ENCODE results near the gene TSPAN4. TPM values are rescaled to one million over a fixed set of nuclear protein-coding genes. Genes with fewer than 3 reads are reported as not detected.

The TSPAN4 gene
- total and polyA plus RNA-seq, 7 donors: 11.4 to 38.5 (median 17.7) TPM

GRCh38 chr11:849104-849824 lies 6.6 kb downstream of the TSPAN4 start:
- Histone ChIP-seq H3K27ac (no peak overlapping the region), H3K9me3 (no peaks in the 10 kb centered on the region), H3K36me3 (ENCODE audit: insufficient read depth in 1 of 2, low read depth in 1 of 2) (no peaks in the 10 kb centered on the region), H3K4me1 (peaks cover 20% of the 10 kb centered on the region), H3K27me3 (ENCODE audit: insufficient read depth in 3 of 3, low read length in 2 of 3) (peaks cover 0 to 11% (median 0%) of the 10 kb centered on the region in 3 donors), H3K4me3 (peak overlapping the region; percentile 48)
- no peak for TF ChIP-seq CTCF (IDR thresholded peaks at IDR 0.05)
- DNase-seq (no peak), ATAC-seq (no peak)
- intact Hi-C loops (cut with DNase I): loop anchor here (2.0 to 5.0 kb wide), 4 partner anchors 58 to 132 kb away; partner anchors contain the start of genes AP2A2 (in 1 of the 2) and CHID1 (in 1 of the 2)
- 13 to 19% (median 18%) methylated on average over 28 to 71 of the region's 71 CpGs for WGBS, 3 donors

DNA sequence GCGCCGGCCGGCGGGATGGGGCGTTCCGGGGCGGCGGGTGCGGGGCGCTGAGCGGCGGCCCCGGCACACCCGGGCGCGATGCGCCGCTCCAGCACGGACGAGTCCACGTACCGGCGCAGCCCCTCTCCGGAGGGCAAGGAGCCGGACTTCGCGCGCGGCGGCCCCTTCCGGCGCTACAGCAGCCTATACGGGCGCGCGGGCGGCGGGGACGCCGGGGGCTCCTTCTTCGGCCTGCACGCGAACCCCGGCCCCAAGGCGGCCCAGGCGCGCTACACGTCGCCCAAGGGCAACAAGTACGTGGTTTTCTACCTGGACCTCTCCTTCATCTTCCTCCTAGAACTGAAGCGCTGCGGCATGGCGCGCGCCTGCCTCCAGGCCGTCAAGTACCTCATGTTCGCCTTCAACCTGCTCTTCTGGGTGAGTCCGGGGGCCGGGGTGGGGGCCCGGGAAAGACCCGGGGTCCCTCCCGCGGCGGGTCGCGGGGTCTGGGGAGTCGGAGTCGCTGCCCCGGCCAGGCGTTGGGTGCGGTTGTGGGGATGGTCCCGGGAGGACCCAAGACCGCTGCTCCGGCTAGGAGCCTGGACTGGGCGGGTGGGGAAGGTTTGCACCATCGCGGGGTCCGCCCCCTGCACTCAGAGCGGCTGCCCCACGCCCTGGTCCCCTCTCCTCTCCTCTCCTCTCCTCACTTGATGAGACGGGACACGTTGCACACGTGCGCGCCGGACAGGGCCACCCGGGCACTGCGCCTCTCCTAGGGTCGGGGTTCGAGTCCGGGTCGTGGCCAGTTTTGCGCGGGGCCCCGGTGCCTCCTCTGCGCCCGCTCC lies 7.5 kb downstream of the TSPAN4 start:
- peaks cover 11% of the 10 kb centered on the region for H3K4me1 ChIP-seq
- no peak for ATAC-seq
- no peak for DNase-seq
- H3K27me3 ChIP-seq (ENCODE audit: insufficient read depth in 3 of 3, low read length in 2 of 3): peaks cover 0 to 11% (median 0%) of the 10 kb centered on the region in 3 donors
- TF ChIP-seq CTCF (IDR thresholded peaks at IDR 0.05): no peak
- H3K27ac ChIP-seq: no peak overlapping the region
- H3K9me3 ChIP-seq: no peaks in the 10 kb centered on the region
- 34 to 43% (median 36%) methylated on average over 51 to 97 of the region's 97 CpGs for WGBS, 3 donors
- peak overlapping the region; percentile 48 for H3K4me3 ChIP-seq
- H3K36me3 ChIP-seq (ENCODE audit: insufficient read depth in 1 of 2, low read depth in 1 of 2): no peaks in the 10 kb centered on the region
- intact Hi-C loops (cut with DNase I): loop anchor here (2.0 to 5.0 kb wide), 4 partner anchors 57 to 131 kb away; partner anchors contain the start of genes AP2A2 (in 1 of the 2) and CHID1 (in 1 of the 2)

- ATAC-seq: no peak
- Histone ChIP-seq H3K4me3 (no peak overlapping the region), H3K4me1 (peaks cover 10% of the 10 kb centered on the region), H3K27me3 (ENCODE audit: insufficient read depth in 3 of 3, low read length in 2 of 3) (peaks cover 0 to 11% (median 0%) of the 10 kb centered on the region in 3 donors), H3K36me3 (ENCODE audit: insufficient read depth in 1 of 2, low read depth in 1 of 2) (no peaks in the 10 kb centered on the region), H3K9me3 (no peaks in the 10 kb centered on the region), H3K27ac (no peak overlapping the region)
- no peak for TF ChIP-seq CTCF (IDR thresholded peaks at IDR 0.05)
- intact Hi-C loops (cut with DNase I): no loop called here
- WGBS, 3 donors: 74 to 85% (median 80%) methylated on average over 24 to 28 of the region's 28 CpGs
- DNase-seq: no peak
These were observed 8.4 kb downstream of the TSPAN4 start for GRCh38 chr11:850775-851763.

GRCh38 chr11:852762-853161 lies 10.1 kb downstream of the TSPAN4 start:
- intact Hi-C loops (cut with DNase I): no loop called here
- Histone ChIP-seq H3K4me3 (no peak overlapping the region), H3K9me3 (no peaks in the 10 kb centered on the region), H3K36me3 (ENCODE audit: insufficient read depth in 1 of 2, low read depth in 1 of 2) (no peaks in the 10 kb centered on the region), H3K4me1 (peaks cover 10% of the 10 kb centered on the region), H3K27ac (no peak overlapping the region), H3K27me3 (ENCODE audit: insufficient read depth in 3 of 3, low read length in 2 of 3) (peaks cover 0 to 11% (median 0%) of the 10 kb centered on the region in 3 donors)
- DNase-seq (no peak), ATAC-seq (no peak)
- no peak for TF ChIP-seq CTCF (IDR thresholded peaks at IDR 0.05)
- whole genome bisulfite sequencing, 3 donors: 84 to 86% (median 85%) methylated on average over 14 to 15 of the region's 15 CpGs
